Gastrocnemius medialis (tissue), 4 donors: ENCODE results near the gene KRTAP5-11.

Experiments used
- POLR2A ChIP-seq, 2 donors: fragments of 450-650 bp; IDR thresholded peaks; one replicate each; pipeline ENCODE4 v1.6.1; 2017; ENCODE audit warnings: antibody characterized with exemption in 2 of 2, mild to moderate bottlenecking in 2 of 2, moderate library complexity in 2 of 2
- TF ChIP-seq, protein P1 (sequence below), 5 experiments: fragments of 450-650 bp in 3 of 5; fragments of 200-600 bp in 2 of 5; sonication (generic) in 2 of 5; IDR thresholded peaks in 4 of 5; conservative IDR thresholded peaks in 1 of 5; 1 replicate in 4 of 5; 2 replicates in 1 of 5; pipeline ENCODE4 v1.5.1; 2016 to 2019; ENCODE audit warnings: antibody characterized with exemption in 5 of 5, mild to moderate bottlenecking in 3 of 5, moderate library complexity in 3 of 5

DNA sequence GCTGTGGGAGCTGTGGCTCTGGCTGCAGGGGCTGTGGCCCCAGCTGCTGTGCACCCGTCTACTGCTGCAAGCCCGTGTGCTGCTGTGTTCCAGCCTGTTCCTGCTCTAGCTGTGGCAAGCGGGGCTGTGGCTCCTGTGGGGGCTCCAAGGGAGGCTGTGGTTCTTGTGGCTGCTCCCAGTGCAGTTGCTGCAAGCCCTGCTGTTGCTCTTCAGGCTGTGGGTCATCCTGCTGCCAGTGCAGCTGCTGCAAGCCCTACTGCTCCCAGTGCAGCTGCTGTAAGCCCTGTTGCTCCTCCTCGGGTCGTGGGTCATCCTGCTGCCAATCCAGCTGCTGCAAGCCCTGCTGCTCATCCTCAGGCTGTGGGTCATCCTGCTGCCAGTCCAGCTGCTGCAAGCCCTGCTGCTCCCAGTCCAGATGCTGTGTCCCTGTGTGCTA, 33.9 kb downstream of the KRTAP5-11 start:
- TF ChIP-seq POLR2A (IDR thresholded peaks at IDR 0.05): no peak
- TF ChIP-seq, protein P1, sequence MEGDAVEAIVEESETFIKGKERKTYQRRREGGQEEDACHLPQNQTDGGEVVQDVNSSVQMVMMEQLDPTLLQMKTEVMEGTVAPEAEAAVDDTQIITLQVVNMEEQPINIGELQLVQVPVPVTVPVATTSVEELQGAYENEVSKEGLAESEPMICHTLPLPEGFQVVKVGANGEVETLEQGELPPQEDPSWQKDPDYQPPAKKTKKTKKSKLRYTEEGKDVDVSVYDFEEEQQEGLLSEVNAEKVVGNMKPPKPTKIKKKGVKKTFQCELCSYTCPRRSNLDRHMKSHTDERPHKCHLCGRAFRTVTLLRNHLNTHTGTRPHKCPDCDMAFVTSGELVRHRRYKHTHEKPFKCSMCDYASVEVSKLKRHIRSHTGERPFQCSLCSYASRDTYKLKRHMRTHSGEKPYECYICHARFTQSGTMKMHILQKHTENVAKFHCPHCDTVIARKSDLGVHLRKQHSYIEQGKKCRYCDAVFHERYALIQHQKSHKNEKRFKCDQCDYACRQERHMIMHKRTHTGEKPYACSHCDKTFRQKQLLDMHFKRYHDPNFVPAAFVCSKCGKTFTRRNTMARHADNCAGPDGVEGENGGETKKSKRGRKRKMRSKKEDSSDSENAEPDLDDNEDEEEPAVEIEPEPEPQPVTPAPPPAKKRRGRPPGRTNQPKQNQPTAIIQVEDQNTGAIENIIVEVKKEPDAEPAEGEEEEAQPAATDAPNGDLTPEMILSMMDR (IDR thresholded peaks at IDR 0.05 in 4 of 5, conservative IDR thresholded peaks at IDR 0.05 in 1 of 5): no peak
